MCF 10A (cell line): ENCODE measurements around the gene FBXO2. TPM values are rescaled to one million over a fixed set of nuclear protein-coding genes. Genes with fewer than 3 reads are reported as not detected.

Experiments
- BruUV-seq: library from RNA; stranded (reverse); fragments of 400-500 nt; replicated peaks from 2 replicates; lab custom pipeline; 2021; lab: Mats Ljungman, UMichigan
- CTCF ChIA-PET: fragments of 300-600 bp; sonication (Branson Sonifier 250); formaldehyde crosslinking; extraction: SDS; loops from one replicate; lab custom pipeline; 2021; ENCODE audit warnings: antibody characterized with exemption, inconsistent platforms; lab: Yijun Ruan, JAX
- POLR2A ChIA-PET: fragments of 300-600, 350-650 bp; sonication (Branson Sonifier 250); formaldehyde crosslinking; extraction: SDS; loops from one replicate; lab custom pipeline; 2020; ENCODE audit warnings: antibody characterized with exemption, inconsistent platforms; lab: Yijun Ruan, JAX
- DNase-seq: peaks from one replicate; pipeline ENCODE4 v3.0.0-alpha.2; 2018; ENCODE audit not compliant: unreplicated experiment
- H3K27ac Mint-ChIP-seq: one replicate; pipeline ENCODE4 v1.8.0; 2022; ENCODE audit warnings: mild to moderate bottlenecking, low read depth, mixed read lengths; ENCODE audit not compliant: unreplicated experiment
- H3K27me3 Mint-ChIP-seq: one replicate; pipeline ENCODE4 v1.8.0; 2022; ENCODE audit warnings: mixed read lengths; ENCODE audit not compliant: insufficient read depth, unreplicated experiment
- H3K36me3 Mint-ChIP-seq: one replicate; pipeline ENCODE4 v1.8.0; 2022; ENCODE audit warnings: mild to moderate bottlenecking, moderate library complexity, mixed read lengths; ENCODE audit not compliant: insufficient read depth, unreplicated experiment
- H3K4me1 Mint-ChIP-seq: one replicate; pipeline ENCODE4 v1.8.0; 2022; ENCODE audit warnings: mixed read lengths; ENCODE audit not compliant: insufficient read depth, unreplicated experiment
- H3K4me3 Mint-ChIP-seq: one replicate; pipeline ENCODE4 v1.8.0; 2022; ENCODE audit warnings: mild to moderate bottlenecking, moderate library complexity, mixed read lengths; ENCODE audit not compliant: unreplicated experiment
- H3K9me3 Mint-ChIP-seq: one replicate; pipeline ENCODE4 v1.8.0; 2022; ENCODE audit warnings: mixed read lengths; ENCODE audit not compliant: unreplicated experiment
- CTCF ChIP-seq: fragments of 200-600 bp; IDR thresholded peaks from one replicate; pipeline ENCODE4 v1.8.0; 2022; ENCODE audit warnings: antibody characterized with exemption, mild to moderate bottlenecking; ENCODE audit not compliant: unreplicated experiment
- intact Hi-C: fragments of 100-400 bp; cut with micrococcal nuclease; formaldehyde crosslinking; loops from 2 replicates; pipeline ENCODE4 v1.14.1; 2022
- total RNA-seq: library from RNA; stranded (reverse); gene quantifications from 2 replicates; pipeline ENCODE4 v1.2.3, GENCODE V29; 2022

The FBXO2 gene
- total RNA-seq, 1 experiment from 2014 or later = 5.3 TPM

- intact Hi-C loops = no loop called here
- no peaks in the 10 kb centered on the region for H3K9me3 Mint-ChIP-seq
- H3K36me3 Mint-ChIP-seq = no peaks in the 10 kb centered on the region
- BruUV-seq = no TSS peak
- peak within 1 kb of the TSS; percentile 63 for H3K27ac Mint-ChIP-seq
- no peak for TF ChIP-seq CTCF
- peaks cover 18% of the 10 kb centered on the region for H3K4me1 Mint-ChIP-seq
- H3K4me3 Mint-ChIP-seq = peak within 1 kb of the TSS; percentile 65
- ChIA-PET CTCF (no interaction called here), POLR2A (interaction anchor here (1.2 kb wide), 1 partner anchor 217 kb away, joined by 4 read pairs; no protein-coding TSS in a partner anchor)
- no peak for DNase-seq
- peaks cover 47% of the 10 kb centered on the region for H3K27me3 Mint-ChIP-seq
Observed at GRCh38 chr1:11691302-11691914, 37.2 kb upstream of the FBXO2 start, which contains the start of gene DRAXIN. TSS of gene DRAXIN (plus strand) at chr1:11691710. CDS start at chr1:11706259, 14,549 bp downstream.

GRCh38 chr1:11690397-11691301, 36.4 kb upstream of the FBXO2 start:
- Mint-ChIP-seq H3K36me3 (no peaks in the 10 kb centered on the region), H3K4me1 (peaks cover 18% of the 10 kb centered on the region), H3K27me3 (peaks cover 47% of the 10 kb centered on the region), H3K9me3 (no peaks in the 10 kb centered on the region), H3K4me3 (peak overlapping the region; percentile 8), H3K27ac (no peak overlapping the region)
- POLR2A ChIA-PET = interaction anchor here (1.1 to 1.4 kb wide), 4 partner anchors 9 to 218 kb away, joined by 3 to 5 read pairs (median 4); partner anchors contain the start of gene MAD2L2
- no peak for TF ChIP-seq CTCF
- BruUV-seq = no TSS peak
- CTCF ChIA-PET = no interaction called here
- intact Hi-C loops = no loop called here
- no peak for DNase-seq

- intact Hi-C loops = no loop called here
- BruUV-seq = no TSS peak
- Mint-ChIP-seq H3K9me3 (no peaks in the 10 kb centered on the region), H3K36me3 (no peaks in the 10 kb centered on the region), H3K4me1 (peaks cover 12% of the 10 kb centered on the region), H3K27me3 (peaks cover 40% of the 10 kb centered on the region), H3K27ac (no peak overlapping the region), H3K4me3 (no peak overlapping the region)
- ChIA-PET CTCF (interaction anchor here (0.6 kb wide), 2 partner anchors 31 to 1166 kb away, joined by 3 to 4 read pairs; no protein-coding TSS in a partner anchor), POLR2A (no interaction called here)
- no peak for TF ChIP-seq CTCF
- DNase-seq = no peak
Observed at GRCh38 chr1:11688506-11688905, 34.3 kb upstream of the FBXO2 start.

GRCh38 chr1:11685210-11685752, 31.1 kb upstream of the FBXO2 start:
- BruUV-seq = no TSS peak
- intact Hi-C loops = no loop called here
- Mint-ChIP-seq H3K36me3 (no peaks in the 10 kb centered on the region), H3K9me3 (no peaks in the 10 kb centered on the region), H3K4me1 (peaks cover 5% of the 10 kb centered on the region), H3K27me3 (peaks cover 11% of the 10 kb centered on the region), H3K27ac (no peak overlapping the region), H3K4me3 (no peak overlapping the region)
- DNase-seq = no peak
- POLR2A ChIA-PET = interaction anchor here (0.5 kb wide), 1 partner anchor 10 kb away, joined by 3 read pairs; no protein-coding TSS in a partner anchor
- TF ChIP-seq CTCF = no peak
- CTCF ChIA-PET = no interaction called here
